Retina (tissue), 1 donor: ENCODE measurements around the gene CTSF.
"Not testable (repeated sequence)": the region's sequence is repeated elsewhere in the genome, so short reads cannot be mapped to it uniquely, and the experiment has no call there.

ENCODE experiments used
- DNase-seq: peaks from one replicate; pipeline ENCODE4 v3.0.0-alpha.2; 2016

Gene CTSF

GRCh38 chr11:66556086-66556485, 12.3 kb downstream of the CTSF start:
- no peak for DNase-seq

- DNase-seq, result no peak
These were observed 13.0 kb downstream of the CTSF start for GRCh38 chr11:66555416-66555815.

DNA sequence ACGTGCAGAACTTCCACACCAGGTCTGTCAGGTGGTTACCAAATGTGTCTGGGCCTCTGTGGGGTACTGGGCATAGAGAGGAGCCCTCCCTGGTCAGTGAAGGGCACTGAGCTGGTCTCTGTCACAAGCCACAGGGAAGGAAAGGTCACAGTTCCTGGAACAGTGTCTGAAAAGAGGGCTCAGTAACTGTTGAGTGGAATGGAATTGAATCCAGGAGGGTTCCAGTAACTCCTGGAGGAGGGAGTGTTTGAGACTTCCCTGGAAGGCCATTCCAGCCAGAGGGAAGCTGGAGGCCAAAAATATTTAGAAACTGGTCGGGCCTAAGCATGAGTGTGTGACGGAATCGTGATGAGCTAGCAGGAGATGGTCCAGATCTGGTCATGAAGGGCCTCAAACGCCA, 13.8 kb downstream of the CTSF start:
- no peak for DNase-seq

DNA sequence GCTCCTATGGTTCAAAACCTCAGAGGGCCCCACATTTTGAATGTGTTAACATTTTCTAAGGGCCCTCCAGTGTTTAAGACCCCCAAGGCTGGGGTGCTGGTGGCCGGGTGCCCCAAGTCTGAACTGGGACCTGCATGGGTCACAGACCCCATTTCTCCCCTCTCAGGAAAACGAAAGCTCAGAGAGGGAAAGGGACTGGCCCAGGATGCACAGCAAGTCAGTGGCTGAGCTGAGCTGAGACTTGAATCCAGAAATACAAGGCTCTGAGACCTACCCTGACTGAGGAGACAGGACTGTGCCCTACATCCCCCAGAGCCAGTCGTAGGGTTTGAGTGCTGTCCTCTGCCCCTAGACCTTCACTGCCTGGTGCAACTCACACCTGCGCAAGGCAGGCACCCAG, 17.5 kb downstream of the CTSF start:
- DNase-seq, result no peak

DNA sequence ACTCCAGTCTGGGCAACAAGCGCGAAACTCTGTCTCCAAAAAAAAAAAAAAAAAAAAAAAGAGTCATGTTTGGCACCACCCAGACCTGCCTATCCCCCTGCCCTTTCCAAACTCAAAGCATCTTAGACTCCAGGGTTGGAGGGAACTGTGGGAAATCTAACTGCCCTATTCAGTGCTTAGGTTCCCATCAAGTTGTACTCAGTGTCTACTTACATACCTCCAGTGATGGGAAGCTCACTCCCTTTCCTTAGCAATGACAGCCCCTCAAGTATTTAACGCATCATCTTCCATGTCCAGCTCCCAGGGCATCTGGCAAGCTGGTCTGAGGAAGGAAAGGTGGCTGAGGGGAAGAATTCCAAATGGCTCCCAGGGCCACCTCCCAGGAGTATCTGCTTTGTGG, 18.7 kb downstream of the CTSF start:
- DNase-seq, result no peak

DNA sequence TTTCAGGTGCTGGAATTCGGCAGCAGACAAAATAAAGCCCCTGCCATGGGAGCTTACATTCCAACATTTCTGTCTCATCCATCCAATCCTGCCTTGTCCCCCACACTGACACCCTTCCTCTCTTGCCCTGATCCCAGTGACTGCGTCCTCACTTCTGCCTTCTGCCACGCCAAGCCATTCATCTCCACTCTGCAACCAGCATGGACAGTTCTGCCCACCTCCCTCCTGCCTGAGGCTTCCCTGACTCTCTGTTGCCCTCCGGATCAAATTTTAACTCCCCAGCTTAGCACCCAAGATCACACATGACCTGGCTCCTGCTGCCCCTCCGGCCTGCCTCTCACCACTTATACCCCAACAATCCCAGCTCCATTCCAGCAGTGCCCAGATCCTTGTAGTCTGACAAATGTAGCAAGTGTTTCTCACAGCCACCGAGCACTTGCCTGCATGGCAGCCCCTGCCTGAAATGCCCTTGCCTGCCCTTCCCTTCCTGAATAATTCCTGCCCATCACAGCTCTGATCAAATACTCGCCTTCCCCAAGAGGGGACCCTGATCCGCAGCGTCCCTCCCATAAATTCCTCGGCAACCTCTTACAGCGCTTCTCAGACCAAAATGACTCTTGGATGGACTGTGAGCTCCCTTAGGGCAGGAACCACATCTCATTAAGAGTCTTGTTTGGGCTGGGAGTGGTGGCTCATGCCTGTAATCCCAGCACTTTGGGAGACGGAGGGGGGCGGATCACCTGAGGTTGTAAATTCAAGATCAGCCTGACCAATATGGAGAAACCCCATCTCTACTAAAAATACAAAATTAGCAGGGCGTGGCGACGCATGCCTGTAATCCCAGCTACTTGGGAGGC, 19.4 kb downstream of the CTSF start:
- no peak for DNase-seq

DNA sequence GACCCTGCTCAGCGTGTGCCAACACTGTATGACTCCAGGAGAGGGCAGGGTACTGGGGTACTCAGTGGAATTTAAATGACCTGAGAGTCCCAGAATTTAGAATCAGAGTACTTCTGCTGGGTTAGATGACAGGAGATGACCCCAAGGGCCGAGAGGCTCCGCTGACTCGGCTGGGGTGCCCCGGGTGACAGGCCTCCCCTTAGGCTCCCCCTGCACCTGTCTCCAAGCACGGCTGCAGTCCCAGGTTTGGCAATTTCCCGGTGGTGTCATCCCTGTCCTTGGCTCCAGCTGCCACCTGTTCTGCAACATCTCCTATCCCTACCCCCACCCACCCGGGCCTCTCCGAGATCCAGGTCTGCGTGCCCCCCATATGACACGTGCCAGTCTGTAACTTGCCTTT, 20.4 kb downstream of the CTSF start:
- no peak for DNase-seq

DNA sequence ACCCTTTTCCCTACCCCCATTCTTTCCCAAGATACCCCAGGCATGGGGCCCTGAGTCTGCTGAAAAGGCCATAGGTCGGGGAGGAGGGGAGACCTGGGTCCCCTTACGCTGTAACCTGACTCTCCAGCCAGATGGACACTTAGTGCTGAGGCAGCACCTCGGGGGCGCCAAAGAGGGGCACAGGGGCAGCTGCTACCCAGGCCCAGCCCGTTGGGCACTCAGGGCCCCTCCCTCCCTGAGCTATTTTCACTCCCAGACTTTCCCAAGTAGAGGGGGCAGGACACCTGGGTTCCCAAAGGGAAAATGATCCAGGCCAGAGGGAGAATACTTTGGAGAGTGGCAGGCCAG, 20.8 kb downstream of the CTSF start:
- no peak for DNase-seq

DNA sequence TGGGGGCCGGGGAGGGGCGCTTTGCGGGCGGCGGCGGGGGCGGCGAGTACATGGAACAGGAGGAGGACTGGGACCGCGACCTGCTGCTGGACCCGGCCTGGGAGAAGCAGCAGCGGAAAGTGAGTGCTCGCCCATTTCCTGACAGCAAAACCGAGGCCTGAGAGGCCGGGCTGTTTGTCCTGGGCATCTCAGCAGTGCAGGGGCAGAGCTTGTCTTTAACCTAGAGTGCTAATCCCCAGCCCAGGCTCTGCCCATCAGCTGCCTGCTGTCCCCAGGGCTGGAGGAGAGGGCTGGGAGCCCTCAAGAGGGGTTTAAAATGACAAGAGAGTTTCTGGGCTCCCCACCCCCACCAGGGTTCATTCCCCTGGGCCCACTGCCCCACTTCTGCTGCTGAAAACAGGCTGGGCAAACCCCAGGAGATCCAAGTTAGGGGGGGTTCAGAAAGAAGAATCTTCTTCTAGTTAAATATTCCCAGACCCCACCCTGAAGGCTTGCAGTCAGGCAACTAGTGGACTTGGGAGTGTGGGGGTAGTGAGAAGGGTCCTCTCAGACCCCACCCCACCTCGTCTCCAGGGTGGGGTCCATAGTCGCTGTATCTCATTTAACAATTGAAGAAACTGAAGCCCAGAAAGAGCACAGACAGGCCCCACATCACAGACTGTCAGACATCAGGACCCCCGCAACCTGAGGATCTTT, 21.3 kb downstream of the CTSF start:
- no peak for DNase-seq

DNA sequence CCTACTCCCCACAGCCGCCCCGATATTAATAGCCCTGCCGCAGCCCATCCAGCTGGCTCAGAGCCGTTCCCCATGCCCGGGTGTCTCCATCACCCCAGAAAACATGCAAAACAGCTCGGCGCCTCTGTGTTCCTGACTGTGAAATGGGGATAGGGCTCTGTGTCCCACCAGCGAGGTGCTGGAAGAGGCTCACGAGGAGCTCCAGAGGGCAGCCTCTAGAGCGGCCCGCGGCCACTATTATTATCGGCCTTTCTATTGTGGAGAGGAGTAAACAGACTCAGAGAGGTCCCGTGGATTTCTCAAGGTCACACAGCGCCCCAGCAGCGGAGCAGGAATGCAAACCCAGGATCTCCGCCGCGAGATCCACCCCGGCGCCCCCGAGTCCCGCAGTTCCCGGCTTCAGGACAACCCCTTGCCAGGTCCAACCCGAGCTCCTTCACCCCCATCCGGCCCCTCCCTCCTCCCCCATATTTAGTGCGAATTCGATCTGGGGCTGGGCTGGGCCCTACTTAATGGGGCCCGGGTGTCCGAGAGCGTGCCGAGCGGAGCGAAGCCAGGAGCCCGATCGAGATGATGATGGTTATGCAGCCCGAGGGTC, 21.9 kb downstream of the CTSF start, which contains the start of gene ACTN3:
TSS of gene ACTN3 (plus strand) at position 536 of the 598 bp plus-strand sequence. CDS start at position 571, 35 bp downstream.
- no peak for DNase-seq

- peak; percentile 96 for DNase-seq
These were observed 22.6 kb downstream of the CTSF start, which contains the start of gene ZDHHC24 for GRCh38 chr11:66545701-66546367. TSS of gene ZDHHC24 (minus strand) at chr11:66546048. CDS start at chr11:66546003, 45 bp downstream.

- DNase-seq, result not testable (repeated sequence)
These were observed 23.5 kb downstream of the CTSF start for GRCh38 chr11:66544952-66545351.

DNA sequence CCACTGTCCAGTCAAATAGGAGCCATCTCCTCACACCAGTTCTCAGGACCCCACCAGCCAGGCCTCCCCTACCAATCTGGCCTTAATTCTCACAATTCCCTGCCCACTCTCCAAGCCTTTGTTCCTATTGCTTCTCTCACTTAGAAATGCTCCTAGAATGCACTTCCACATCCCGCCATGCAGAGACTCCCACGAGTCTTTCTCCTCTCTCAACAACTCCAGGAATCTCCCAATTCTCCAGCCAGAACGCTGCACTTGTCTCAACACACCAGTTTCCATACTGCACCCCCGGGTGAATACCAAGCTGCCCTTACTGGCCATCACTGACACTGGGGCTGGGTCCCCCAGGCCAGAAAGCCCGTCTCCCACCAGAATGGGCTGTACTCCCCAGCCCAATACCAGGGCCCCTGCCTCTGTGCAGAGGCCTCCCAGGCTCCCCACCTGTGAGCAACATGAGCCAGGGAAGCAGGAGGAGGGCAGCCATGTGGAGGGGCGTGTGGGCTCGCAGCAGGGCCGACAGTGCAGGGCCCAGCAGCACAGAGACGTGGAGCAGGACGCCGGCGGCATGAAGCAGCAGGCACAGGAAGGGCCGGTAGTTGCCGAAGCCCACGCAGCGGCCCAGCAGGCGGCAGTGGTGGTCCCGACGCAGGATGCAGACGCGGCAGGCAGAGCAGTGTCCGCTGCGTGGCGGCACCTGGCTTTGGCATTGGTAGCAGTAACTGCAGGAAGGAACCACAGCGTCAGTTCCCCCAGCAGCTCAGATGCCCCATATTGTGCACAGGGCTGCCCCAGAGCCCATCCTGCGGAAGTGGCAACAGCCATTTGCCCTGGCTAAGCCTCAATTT, 24.9 kb downstream of the CTSF start:
- DNase-seq, result peak; percentile 78

DNA sequence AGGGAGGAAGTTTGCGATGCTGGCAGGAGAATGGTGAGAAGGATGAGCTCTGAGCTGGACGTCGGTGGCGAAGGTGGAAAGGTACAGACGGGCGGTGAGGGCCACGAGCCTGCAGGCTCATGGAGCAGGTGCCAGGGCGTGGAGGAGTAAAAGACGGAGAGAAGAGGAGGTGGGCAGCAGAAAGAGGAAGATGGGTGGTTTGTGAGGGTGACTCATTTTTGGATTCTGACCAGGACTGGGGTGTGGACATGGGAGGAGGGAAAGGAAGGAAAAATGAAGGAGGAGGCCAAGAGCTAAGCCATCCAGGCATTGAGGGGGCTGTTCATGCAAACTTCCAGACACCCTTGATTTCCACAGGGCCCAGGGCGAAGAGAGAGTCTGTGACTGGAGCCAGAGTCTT, 26.0 kb downstream of the CTSF start:
- no peak for DNase-seq

GRCh38 chr11:66541892-66542291, 26.5 kb downstream of the CTSF start:
- DNase-seq, result no peak

- DNase-seq, result not testable (repeated sequence)
These were observed 27.8 kb downstream of the CTSF start for GRCh38 chr11:66540598-66540997.

- DNase-seq, result no peak
These were observed 28.6 kb downstream of the CTSF start for GRCh38 chr11:66539870-66540213.

- no peak for DNase-seq
These were observed 29.1 kb downstream of the CTSF start for GRCh38 chr11:66539170-66539869.

GRCh38 chr11:66532784-66533183, 35.6 kb downstream of the CTSF start:
- DNase-seq, result no peak

GRCh38 chr11:66531841-66532240, 36.6 kb downstream of the CTSF start:
- DNase-seq, result no peak

DNA sequence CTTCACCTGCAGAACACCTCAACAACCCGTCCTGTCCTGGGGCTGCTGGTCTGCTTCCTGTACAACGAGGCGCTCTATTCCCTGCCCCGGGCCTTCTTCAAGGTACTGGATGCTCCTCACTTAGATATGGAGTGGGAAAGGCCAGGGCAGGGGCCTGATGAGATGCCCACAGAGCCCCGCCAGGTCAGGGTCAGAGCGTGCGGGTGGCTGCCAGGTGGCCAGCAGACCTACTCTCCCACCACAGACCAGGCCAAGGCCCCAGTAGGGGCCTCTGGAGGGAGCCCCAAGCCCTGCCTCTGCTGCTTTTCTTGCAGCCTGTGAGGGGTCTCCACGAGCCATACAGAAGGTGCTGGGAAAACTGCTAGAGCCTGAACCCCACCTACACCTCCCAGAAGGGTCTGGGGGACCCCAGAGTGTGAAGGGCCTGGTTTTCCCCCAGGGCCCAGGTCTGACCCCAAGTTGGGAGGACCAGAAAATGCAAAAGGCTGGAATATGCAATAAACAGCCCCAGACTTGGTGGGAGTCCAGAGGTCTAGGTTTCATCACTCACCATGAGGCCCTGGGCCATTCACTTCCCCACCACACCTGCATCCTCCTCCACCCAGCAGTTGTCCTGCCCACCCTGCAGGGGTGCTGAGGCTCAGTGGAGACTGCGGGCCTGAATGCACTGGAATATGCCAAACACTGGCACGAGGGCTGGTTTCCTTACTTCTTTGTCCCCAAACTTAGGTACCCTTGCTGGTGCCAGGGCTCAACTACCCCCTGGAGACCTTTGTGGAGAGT, 37.3 kb downstream of the CTSF start:
- no peak for DNase-seq
